H1 (cell line): ENCODE data around the gene MGLL. TPM values are rescaled to one million over a fixed set of nuclear protein-coding genes. Genes with fewer than 3 reads are reported as not detected.

Experiments used
- CEBPB ChIP-seq: IDR thresholded peaks from 2 replicates; pipeline ENCODE4 v1.6.1; 2012; ENCODE audit warnings: low read depth, low read length
- CHD1 ChIP-seq: IDR thresholded peaks from 2 replicates; pipeline ENCODE4 v1.6.1; 2012; ENCODE audit warnings: low read depth, low read length, improper control_type of control experiment
- CHD2 ChIP-seq: IDR thresholded peaks from 2 replicates; pipeline ENCODE4 v1.6.1; 2012; ENCODE audit warnings: low read length, improper control_type of control experiment
- CHD7 ChIP-seq: fragments of 300-600 bp; sonication (generic); IDR thresholded peaks from 2 replicates; pipeline ENCODE4 v1.7.1; 2012; ENCODE audit warnings: low read length, moderate library complexity, mild to moderate bottlenecking, inconsistent platforms; ENCODE audit not compliant: insufficient replicate concordance
- EGR1 ChIP-seq: IDR thresholded peaks from 2 replicates; pipeline ENCODE4 v1.6.1; 2011; ENCODE audit warnings: low read depth, low read length, borderline replicate concordance
- GTF2F1 ChIP-seq: IDR thresholded peaks from 2 replicates; pipeline ENCODE4 v1.6.1; 2012; ENCODE audit warnings: low read depth, low read length, improper control_type of control experiment, borderline replicate concordance
- MAFK ChIP-seq: IDR thresholded peaks from 2 replicates; pipeline ENCODE4 v1.6.1; 2012; ENCODE audit warnings: low read depth, mild to moderate bottlenecking, improper control_type of control experiment, low read length
- NANOG ChIP-seq: IDR thresholded peaks from 2 replicates; pipeline ENCODE4 v1.6.1; 2011; ENCODE audit warnings: low read length, low read depth, mild to moderate bottlenecking, inconsistent platforms; ENCODE audit not compliant: insufficient read depth, poor library complexity, severe bottlenecking
- PHF8 ChIP-seq: fragments of 200-600 bp; sonication (generic); conservative IDR thresholded peaks from 2 replicates; pipeline ENCODE4 v1.7.1; 2012; ENCODE audit warnings: low read depth, mild to moderate bottlenecking, inconsistent platforms, low read length, moderate library complexity
- POU5F1 ChIP-seq: IDR thresholded peaks from 2 replicates; pipeline ENCODE4 v1.6.1; 2011; ENCODE audit warnings: low read depth, mild to moderate bottlenecking, low read length, moderate library complexity
- SRF ChIP-seq: IDR thresholded peaks from 2 replicates; pipeline ENCODE4 v1.6.1; 2011; ENCODE audit warnings: mild to moderate bottlenecking, low read depth, low read length, moderate library complexity
- YY1 ChIP-seq: IDR thresholded peaks from 2 replicates; pipeline ENCODE4 v1.6.1; 2011; ENCODE audit warnings: low read depth, mild to moderate bottlenecking, low read length
- polyA plus RNA-seq, 7 experiments: library from polyadenylated mRNA; depleted of rRNA in 3 of 7; stranded (reverse) in 5 of 7; unstranded in 2 of 7; fragments of >200 nt in 5 of 7; fragments of 200-250 nt in 2 of 7; gene quantifications; 1 replicate in 5 of 7; 2 replicates in 1 of 7; 4 replicates in 1 of 7; pipeline versions ENCODE4 v1.2.1 to v1.2.3, GENCODE V29; 2011 to 2013; ENCODE audit warnings: missing spikeins in 2 of 7, mixed read lengths in 2 of 7
- total RNA-seq: library from RNA; stranded (reverse); fragmentation: NEBNext Ultra II Directional; extraction: Animal tissue kit (Norgen Biotek cat#: 25700); gene quantifications from 2 replicates; pipeline ENCODE4 v1.2.1, GENCODE V29; 2021
- TF ChIP-seq, protein P1 (sequence below): IDR thresholded peaks from 2 replicates; pipeline ENCODE4 v1.6.1; 2012; ENCODE audit warnings: inconsistent platforms

MGLL gene
- total and polyA plus RNA-seq, 2 of the 8 experiments (the other 6 are each of a cell fraction or from before 2014, with no cell fraction given): 0.05 to 0.34 TPM

DNA sequence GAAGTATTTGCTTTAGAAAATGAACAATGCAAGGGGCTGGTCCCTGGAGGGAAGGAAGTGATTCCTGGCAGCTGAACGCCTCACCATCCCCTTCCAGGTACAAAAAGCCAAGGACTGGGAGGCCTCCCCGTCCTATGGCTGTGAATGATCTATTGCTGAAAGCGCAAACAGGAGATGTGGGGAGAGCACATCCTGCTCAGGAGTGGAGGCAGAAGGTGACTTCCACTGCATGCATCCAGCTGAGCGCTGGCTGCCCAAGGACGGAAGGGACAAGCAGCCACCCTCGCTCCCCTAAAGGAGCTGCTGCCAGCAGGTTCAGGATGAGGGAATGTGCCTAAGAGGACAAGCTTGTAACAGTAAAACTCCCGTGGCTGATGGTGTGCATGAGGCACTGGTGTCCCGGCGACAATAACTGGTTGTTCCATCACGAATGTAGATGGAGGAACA, 108.2 kb downstream of the MGLL start (continued):
- no peak for TF ChIP-seq CHD7
- TF ChIP-seq POU5F1: no peak
- TF ChIP-seq NANOG: no peak
- TF ChIP-seq, protein P1, sequence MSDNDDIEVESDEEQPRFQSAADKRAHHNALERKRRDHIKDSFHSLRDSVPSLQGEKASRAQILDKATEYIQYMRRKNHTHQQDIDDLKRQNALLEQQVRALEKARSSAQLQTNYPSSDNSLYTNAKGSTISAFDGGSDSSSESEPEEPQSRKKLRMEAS: no peak
- TF ChIP-seq CHD1: no peak
- TF ChIP-seq SRF: no peak
- no peak for TF ChIP-seq PHF8
- TF ChIP-seq CEBPB: no peak
- no peak for TF ChIP-seq CHD2
- no peak for TF ChIP-seq EGR1
- no peak for TF ChIP-seq GTF2F1
- TF ChIP-seq YY1: no peak
- TF ChIP-seq MAFK: no peak
